ENCODE data around the gene TARM1.

Gene TARM1

DNA sequence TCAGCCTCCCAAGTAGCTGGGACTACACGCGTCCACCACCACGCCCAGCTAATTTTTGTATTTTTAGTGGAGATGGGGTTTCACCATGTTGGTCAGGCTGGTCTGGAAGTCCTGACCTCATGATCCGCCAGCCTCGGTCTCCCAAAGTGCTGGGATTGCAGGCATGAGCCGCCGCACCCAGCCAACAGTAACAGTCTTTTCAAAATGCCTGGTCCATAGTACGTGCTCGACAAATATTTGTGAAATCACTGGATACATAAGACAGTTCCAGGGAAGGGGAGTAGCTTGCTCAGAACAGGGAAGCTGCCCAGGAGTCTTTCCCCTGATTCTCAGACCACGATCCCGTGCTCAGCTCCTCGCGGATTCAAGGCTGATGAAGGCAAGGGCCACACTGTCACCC is 59.2 kb downstream of the TARM1 start:
- TF ChIP-seq, protein P1, sequence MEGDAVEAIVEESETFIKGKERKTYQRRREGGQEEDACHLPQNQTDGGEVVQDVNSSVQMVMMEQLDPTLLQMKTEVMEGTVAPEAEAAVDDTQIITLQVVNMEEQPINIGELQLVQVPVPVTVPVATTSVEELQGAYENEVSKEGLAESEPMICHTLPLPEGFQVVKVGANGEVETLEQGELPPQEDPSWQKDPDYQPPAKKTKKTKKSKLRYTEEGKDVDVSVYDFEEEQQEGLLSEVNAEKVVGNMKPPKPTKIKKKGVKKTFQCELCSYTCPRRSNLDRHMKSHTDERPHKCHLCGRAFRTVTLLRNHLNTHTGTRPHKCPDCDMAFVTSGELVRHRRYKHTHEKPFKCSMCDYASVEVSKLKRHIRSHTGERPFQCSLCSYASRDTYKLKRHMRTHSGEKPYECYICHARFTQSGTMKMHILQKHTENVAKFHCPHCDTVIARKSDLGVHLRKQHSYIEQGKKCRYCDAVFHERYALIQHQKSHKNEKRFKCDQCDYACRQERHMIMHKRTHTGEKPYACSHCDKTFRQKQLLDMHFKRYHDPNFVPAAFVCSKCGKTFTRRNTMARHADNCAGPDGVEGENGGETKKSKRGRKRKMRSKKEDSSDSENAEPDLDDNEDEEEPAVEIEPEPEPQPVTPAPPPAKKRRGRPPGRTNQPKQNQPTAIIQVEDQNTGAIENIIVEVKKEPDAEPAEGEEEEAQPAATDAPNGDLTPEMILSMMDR (IDR thresholded peaks at IDR 0.05), result no peak

DNA sequence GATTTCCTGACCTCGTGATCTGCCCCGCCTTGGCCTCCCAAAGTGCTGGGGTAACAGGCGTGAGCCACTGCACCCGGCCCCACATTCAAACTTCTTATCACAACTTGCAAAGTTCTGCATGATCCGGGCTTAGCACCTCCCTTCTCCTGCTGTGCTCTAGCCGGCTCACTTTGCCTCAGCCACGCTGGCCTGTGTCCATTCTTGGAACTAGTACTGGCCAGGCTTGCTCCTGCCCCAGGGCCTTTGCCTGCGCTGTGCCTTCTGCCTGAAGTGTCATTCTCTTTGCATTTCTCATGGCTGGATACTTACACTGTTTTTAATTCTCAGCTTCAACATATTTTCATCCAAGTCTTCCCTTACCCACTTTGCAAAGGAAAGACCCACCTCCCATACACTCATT is 59.8 kb downstream of the TARM1 start:
- TF ChIP-seq, protein P1 (IDR thresholded peaks at IDR 0.05), result no peak
